T-helper 17 cell (primary cell): ENCODE data around the gene TMX3. TPM values are rescaled to one million over a fixed set of nuclear protein-coding genes. Genes with fewer than 3 reads are reported as not detected.
A peak's percentile ranks its signal among the peaks of the same experiment; 100 is the strongest.

Experiments
- ATAC-seq: fragments of 150-1000 bp; cut with Tn5 transposase; 2 replicates; pipeline ENCODE4 v1.10.0; 2021; ENCODE audit warnings: mild to moderate bottlenecking, moderate library complexity
- DNase-seq, 3 donors: peaks; one replicate each; pipeline versions ENCODE4 v3.0.0 to v3.0.0-alpha.2; 2020 to 2021
- H3K9me3 ChIP-seq: one replicate; pipeline ENCODE4 v1.7.0; 2013; ENCODE audit warnings: low read length, mild to moderate bottlenecking; ENCODE audit not compliant: control insufficient read depth, poor library complexity, severe bottlenecking
- H3K27ac Mint-ChIP-seq: one replicate; pipeline ENCODE4 v1.8.0; 2022; ENCODE audit warnings: mild to moderate bottlenecking, moderate library complexity, mixed read lengths
- H3K27me3 Mint-ChIP-seq: one replicate; pipeline ENCODE4 v1.8.0; 2022; ENCODE audit warnings: mixed read lengths
- H3K36me3 Mint-ChIP-seq: one replicate; pipeline ENCODE4 v1.8.0; 2022; ENCODE audit warnings: low read depth, mixed read lengths
- H3K4me1 Mint-ChIP-seq: one replicate; pipeline ENCODE4 v1.8.0; 2022; ENCODE audit warnings: mild to moderate bottlenecking, mixed read lengths
- H3K4me3 Mint-ChIP-seq: one replicate; pipeline ENCODE4 v1.8.0; 2022; ENCODE audit warnings: mild to moderate bottlenecking, moderate library complexity, mixed read lengths
- total RNA-seq, 4 donors: library from RNA in 2 of 4; stranded (reverse) in 2 of 4; gene quantifications; one replicate each; pipeline ENCODE4 v1.2.3 and lab custom pipeline; 2022 to 2026

Gene TMX3, protein sequence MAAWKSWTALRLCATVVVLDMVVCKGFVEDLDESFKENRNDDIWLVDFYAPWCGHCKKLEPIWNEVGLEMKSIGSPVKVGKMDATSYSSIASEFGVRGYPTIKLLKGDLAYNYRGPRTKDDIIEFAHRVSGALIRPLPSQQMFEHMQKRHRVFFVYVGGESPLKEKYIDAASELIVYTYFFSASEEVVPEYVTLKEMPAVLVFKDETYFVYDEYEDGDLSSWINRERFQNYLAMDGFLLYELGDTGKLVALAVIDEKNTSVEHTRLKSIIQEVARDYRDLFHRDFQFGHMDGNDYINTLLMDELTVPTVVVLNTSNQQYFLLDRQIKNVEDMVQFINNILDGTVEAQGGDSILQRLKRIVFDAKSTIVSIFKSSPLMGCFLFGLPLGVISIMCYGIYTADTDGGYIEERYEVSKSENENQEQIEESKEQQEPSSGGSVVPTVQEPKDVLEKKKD
- total RNA-seq (10 to 100 TPM; 38.4 to 49.5 TPM), total RNA-seq (lab: John Stamatoyannopoulos, UW) (54.3 to 105 reads per million in 2 donors)

GRCh38 chr18:68714712-68715496 is at the start of gene TMX3:
TSS of gene TMX3 (minus strand) at chr18:68715108. CDS start at chr18:68714981, 127 bp downstream.
- peak within 1 kb of the TSS; percentile 98 for H3K4me3 Mint-ChIP-seq
- H3K27me3 Mint-ChIP-seq: no peaks in the 10 kb centered on the region
- peaks cover 22% of the 10 kb centered on the region for H3K4me1 Mint-ChIP-seq
- DNase-seq (peak; percentile 84 to 91 (median 91)), ATAC-seq (peak; percentile 99)
- H3K36me3 Mint-ChIP-seq: no peaks in the 10 kb centered on the region
- peak within 1 kb of the TSS; percentile 93 for H3K27ac Mint-ChIP-seq
- H3K9me3 ChIP-seq: no peaks in the 10 kb centered on the region

- ATAC-seq (no peak), DNase-seq (no peak)
- H3K27ac Mint-ChIP-seq: no peak overlapping the region
- H3K4me1 Mint-ChIP-seq: no peaks in the 10 kb centered on the region
- H3K9me3 ChIP-seq: no peaks in the 10 kb centered on the region
- no peaks in the 10 kb centered on the region for H3K36me3 Mint-ChIP-seq
- no peaks in the 10 kb centered on the region for H3K27me3 Mint-ChIP-seq
- no peak overlapping the region for H3K4me3 Mint-ChIP-seq
These were observed 49.1 kb upstream of the TMX3 start for GRCh38 chr18:68764016-68764415.

DNA sequence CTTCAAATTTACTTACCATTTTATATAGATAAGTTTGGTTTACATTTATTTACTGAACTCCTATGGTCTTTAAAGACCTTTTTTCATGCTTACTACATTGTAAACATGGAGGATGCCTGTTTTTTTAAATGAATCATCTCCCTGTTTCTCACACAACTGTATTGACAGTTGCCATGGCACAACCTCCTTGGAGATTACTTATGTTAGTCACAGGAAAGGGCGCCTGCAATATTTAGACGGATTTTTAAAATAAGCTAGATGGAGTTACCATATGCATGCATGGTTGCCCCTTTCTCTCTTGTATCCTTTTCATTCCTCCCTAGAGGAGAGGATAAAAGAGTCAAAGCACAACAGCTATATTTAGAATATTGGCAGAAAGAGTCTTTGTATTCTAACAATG is 48.2 kb upstream of the TMX3 start:
- H3K9me3 ChIP-seq: no peaks in the 10 kb centered on the region
- H3K4me3 Mint-ChIP-seq: no peak overlapping the region
- ATAC-seq (no peak), DNase-seq (no peak)
- no peaks in the 10 kb centered on the region for H3K36me3 Mint-ChIP-seq
- H3K27ac Mint-ChIP-seq: no peak overlapping the region
- no peaks in the 10 kb centered on the region for H3K27me3 Mint-ChIP-seq
- no peaks in the 10 kb centered on the region for H3K4me1 Mint-ChIP-seq

GRCh38 chr18:68759308-68759707 is 44.4 kb upstream of the TMX3 start:
- no peaks in the 10 kb centered on the region for H3K9me3 ChIP-seq
- no peak overlapping the region for H3K27ac Mint-ChIP-seq
- no peaks in the 10 kb centered on the region for H3K36me3 Mint-ChIP-seq
- DNase-seq: no peak
- H3K27me3 Mint-ChIP-seq: no peaks in the 10 kb centered on the region
- H3K4me3 Mint-ChIP-seq: no peak overlapping the region
- no peak for ATAC-seq
- no peaks in the 10 kb centered on the region for H3K4me1 Mint-ChIP-seq

- Mint-ChIP-seq H3K27me3 (no peaks in the 10 kb centered on the region), H3K36me3 (peaks cover 3% of the 10 kb centered on the region), H3K4me1 (no peaks in the 10 kb centered on the region), H3K4me3 (no peak overlapping the region), H3K27ac (no peak overlapping the region)
- no peak for DNase-seq
- no peaks in the 10 kb centered on the region for H3K9me3 ChIP-seq
- ATAC-seq: no peak
These were observed 42.2 kb upstream of the TMX3 start for GRCh38 chr18:68757126-68757525.

DNA sequence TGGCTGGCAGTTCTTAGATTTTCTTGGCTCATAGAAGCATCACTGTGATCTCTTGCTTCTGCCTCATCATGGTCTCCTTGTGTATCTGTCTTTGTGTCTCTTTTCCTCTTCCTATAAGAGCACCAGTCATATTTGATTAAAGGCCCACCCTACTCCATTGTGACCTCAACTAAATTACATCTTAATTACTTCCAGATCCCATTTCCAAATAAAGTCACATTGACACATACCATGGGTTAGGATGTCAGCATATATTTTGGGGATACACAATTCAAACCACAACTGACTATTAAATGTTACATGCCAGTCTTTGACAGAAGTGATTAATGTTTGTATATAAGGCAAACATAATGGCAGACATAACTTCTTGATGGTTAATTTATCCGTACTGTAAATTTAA is 27.3 kb upstream of the TMX3 start:
- no peak for DNase-seq
- Mint-ChIP-seq H3K27me3 (peaks cover 4% of the 10 kb centered on the region), H3K4me3 (no peak overlapping the region), H3K36me3 (peaks cover 5% of the 10 kb centered on the region), H3K4me1 (peaks cover 2% of the 10 kb centered on the region), H3K27ac (no peak overlapping the region)
- no peaks in the 10 kb centered on the region for H3K9me3 ChIP-seq
- no peak for ATAC-seq

GRCh38 chr18:68740966-68741365 is 26.1 kb upstream of the TMX3 start:
- ATAC-seq (no peak), DNase-seq (no peak)
- Mint-ChIP-seq H3K4me1 (peaks cover 2% of the 10 kb centered on the region), H3K36me3 (peaks cover 4% of the 10 kb centered on the region), H3K4me3 (no peak overlapping the region), H3K27me3 (peaks cover 4% of the 10 kb centered on the region), H3K27ac (no peak overlapping the region)
- no peaks in the 10 kb centered on the region for H3K9me3 ChIP-seq

GRCh38 chr18:68739462-68739861 is 24.6 kb upstream of the TMX3 start:
- peaks cover 4% of the 10 kb centered on the region for H3K4me1 Mint-ChIP-seq
- no peaks in the 10 kb centered on the region for H3K9me3 ChIP-seq
- peaks cover 9% of the 10 kb centered on the region for H3K27me3 Mint-ChIP-seq
- peaks cover 4% of the 10 kb centered on the region for H3K36me3 Mint-ChIP-seq
- no peak overlapping the region for H3K27ac Mint-ChIP-seq
- DNase-seq (no peak), ATAC-seq (no peak)
- no peak overlapping the region for H3K4me3 Mint-ChIP-seq

DNA sequence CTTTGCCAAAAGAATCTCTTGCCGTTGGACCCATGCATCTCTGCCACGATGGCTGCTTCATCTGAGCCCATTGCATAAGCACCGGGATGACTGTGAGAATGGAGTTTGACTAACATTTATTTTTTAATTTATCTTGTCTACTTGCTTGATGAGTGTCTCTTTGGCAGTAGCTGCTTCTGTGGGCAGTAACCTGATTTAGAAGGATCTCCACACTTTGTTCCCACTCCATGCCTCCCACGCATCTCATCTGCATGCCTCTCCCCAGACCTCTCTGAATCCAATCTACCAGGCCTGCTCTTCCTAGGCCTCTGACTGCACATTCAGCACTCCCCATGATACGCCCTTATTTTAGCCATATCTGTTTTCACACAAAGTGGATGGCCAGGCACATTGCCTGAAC is 23.7 kb upstream of the TMX3 start:
- H3K27me3 Mint-ChIP-seq: peaks cover 13% of the 10 kb centered on the region
- H3K4me3 Mint-ChIP-seq: no peak overlapping the region
- ATAC-seq (no peak), DNase-seq (no peak)
- H3K36me3 Mint-ChIP-seq: peaks cover 4% of the 10 kb centered on the region
- no peaks in the 10 kb centered on the region for H3K9me3 ChIP-seq
- H3K4me1 Mint-ChIP-seq: peaks cover 4% of the 10 kb centered on the region
- no peak overlapping the region for H3K27ac Mint-ChIP-seq

GRCh38 chr18:68735483-68736343 is 20.8 kb upstream of the TMX3 start:
- Mint-ChIP-seq H3K36me3 (peaks cover 2% of the 10 kb centered on the region), H3K4me3 (no peak overlapping the region), H3K27me3 (peaks cover 14% of the 10 kb centered on the region), H3K4me1 (peaks cover 4% of the 10 kb centered on the region), H3K27ac (no peak overlapping the region)
- ATAC-seq: peak; percentile 70
- DNase-seq: no peak
- H3K9me3 ChIP-seq: no peaks in the 10 kb centered on the region

DNA sequence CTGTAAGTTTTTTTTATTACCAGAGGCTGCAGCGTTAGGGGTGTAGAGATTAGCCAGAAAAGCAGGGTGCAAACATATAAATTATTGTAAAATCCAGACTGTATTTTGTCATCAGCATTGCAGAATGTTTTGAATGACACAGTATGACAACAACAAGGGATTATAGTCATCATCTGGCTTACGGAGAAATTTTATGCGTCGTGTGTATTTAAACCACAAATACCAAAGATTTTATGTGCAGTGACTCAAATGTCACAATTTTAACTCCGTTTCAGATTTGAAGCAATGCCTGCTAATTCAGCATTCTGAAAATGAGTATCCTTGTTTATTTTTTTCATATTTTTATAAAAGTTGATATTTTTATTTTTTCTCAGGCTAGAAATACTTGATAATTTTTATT is 19.4 kb upstream of the TMX3 start:
- no peak overlapping the region for H3K27ac Mint-ChIP-seq
- ATAC-seq (no peak), DNase-seq (no peak)
- H3K9me3 ChIP-seq: no peaks in the 10 kb centered on the region
- H3K4me1 Mint-ChIP-seq: peaks cover 4% of the 10 kb centered on the region
- peaks cover 2% of the 10 kb centered on the region for H3K36me3 Mint-ChIP-seq
- H3K4me3 Mint-ChIP-seq: no peak overlapping the region
- H3K27me3 Mint-ChIP-seq: peaks cover 17% of the 10 kb centered on the region

- H3K4me3 Mint-ChIP-seq: no peak overlapping the region
- H3K4me1 Mint-ChIP-seq: peaks cover 4% of the 10 kb centered on the region
- no peaks in the 10 kb centered on the region for H3K9me3 ChIP-seq
- H3K27ac Mint-ChIP-seq: no peak overlapping the region
- peaks cover 20% of the 10 kb centered on the region for H3K27me3 Mint-ChIP-seq
- peaks cover 2% of the 10 kb centered on the region for H3K36me3 Mint-ChIP-seq
- DNase-seq (no peak), ATAC-seq (no peak)
These were observed 18.8 kb upstream of the TMX3 start for GRCh38 chr18:68733707-68734106.
